ENCODE results near the gene MAP1A.

- TF ChIP-seq CTCF (IDR thresholded peaks at IDR 0.05; ENCODE audit: low read depth, low read length) (no peak), EZH2phosphoT487 (IDR thresholded peaks at IDR 0.05; ENCODE audit: low read depth) (no peak)
Observed at GRCh38 chr15:43487271-43487895, 30.0 kb upstream of the MAP1A start.
